ENCODE data around the gene PFKFB2.

Gene PFKFB2

GRCh38 chr1:207089627-207090355, 36.7 kb downstream of the PFKFB2 start:
- no peak for DNase-seq

GRCh38 chr1:207091200-207091908, 38.3 kb downstream of the PFKFB2 start:
- no peak for DNase-seq

- no peak for DNase-seq
These were observed 40.9 kb downstream of the PFKFB2 start for GRCh38 chr1:207093944-207094343.

GRCh38 chr1:207097871-207098324, 44.8 kb downstream of the PFKFB2 start:
- peak in 1 of 5 experiments; percentile 58 for DNase-seq

GRCh38 chr1:207101720-207102119, 48.6 kb downstream of the PFKFB2 start:
- DNase-seq: no peak

GRCh38 chr1:207102146-207102545, 49.1 kb downstream of the PFKFB2 start:
- DNase-seq: no peak

- DNase-seq: no peak
These were observed 49.6 kb downstream of the PFKFB2 start for GRCh38 chr1:207102659-207103058.

- DNase-seq: no peak
These were observed 50.9 kb downstream of the PFKFB2 start, which contains the start of gene C4BPA for GRCh38 chr1:207103892-207104373. C4BPA (plus strand) TSS chr1:207104233; CDS start chr1:207113026, 8,793 bp downstream.

GRCh38 chr1:207109004-207109403, 55.9 kb downstream of the PFKFB2 start:
- DNase-seq: no peak

- no peak for DNase-seq
These were observed 59.7 kb downstream of the PFKFB2 start for GRCh38 chr1:207112616-207113296.

GRCh38 chr1:207115269-207115668, 62.2 kb downstream of the PFKFB2 start:
- DNase-seq: no peak

GRCh38 chr1:207124389-207124788, 71.3 kb downstream of the PFKFB2 start:
- no peak for DNase-seq

- no peak for DNase-seq
These were observed 75.4 kb downstream of the PFKFB2 start for GRCh38 chr1:207128336-207128921.

GRCh38 chr1:207129053-207129452, 76.0 kb downstream of the PFKFB2 start:
- no peak for DNase-seq

All from T-helper 2 cell (primary cell).